Measurements from ENCODE around the gene ROBO1. TPM values are rescaled to one million over a fixed set of nuclear protein-coding genes. Genes with fewer than 3 reads are reported as not detected.
"Not testable (repeated sequence)": the region's sequence is repeated elsewhere in the genome, so short reads cannot be mapped to it uniquely, and the experiment has no call there.

Gene ROBO1
- total RNA-seq, 2 experiments from 2014 or later, result not detected

DNA sequence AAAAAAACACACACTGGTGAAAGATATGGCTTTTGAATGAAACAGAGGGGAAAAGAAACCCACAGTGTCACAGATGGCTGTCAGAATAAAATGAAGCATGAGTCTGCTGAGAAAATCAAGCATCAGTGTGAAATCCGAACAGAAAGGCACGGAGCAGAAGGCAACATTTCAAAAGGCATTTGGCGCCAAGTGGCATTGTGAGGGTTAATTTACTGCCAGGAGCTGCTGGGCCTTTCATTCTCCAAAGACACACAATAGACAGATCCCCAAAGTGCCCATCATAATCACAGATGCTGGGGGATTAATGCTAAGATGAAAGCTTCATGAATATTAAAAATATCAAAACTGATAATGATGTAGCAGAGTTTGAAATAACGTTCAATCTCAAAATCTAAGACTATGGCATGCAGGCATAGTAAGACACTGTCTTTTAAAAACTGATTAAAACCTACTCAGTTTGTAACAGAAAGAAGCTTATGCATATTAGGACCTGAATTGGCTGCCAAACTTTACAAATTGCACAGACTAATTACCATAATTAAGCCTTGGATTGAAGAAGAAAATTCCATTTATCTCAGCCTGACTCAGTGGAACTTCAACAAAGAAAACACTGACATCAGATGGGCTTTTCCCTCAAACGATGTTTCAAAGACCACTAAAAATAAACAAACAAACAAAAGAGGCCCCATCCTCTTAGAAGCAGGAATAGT lies 589.2 kb downstream of the ROBO1 start:
- H3K4me3 Mint-ChIP-seq, result no peak overlapping the region
- ChIA-PET CTCF (no interaction called here), POLR2A (no interaction called here)
- no peak for DNase-seq
- H3K36me3 Mint-ChIP-seq (ENCODE audit: low read depth), result no peaks in the 10 kb centered on the region
- no peaks in the 10 kb centered on the region for H3K27me3 Mint-ChIP-seq
- H3K9me3 Mint-ChIP-seq, result peaks cover 15% of the 10 kb centered on the region
- no peaks in the 10 kb centered on the region for H3K4me1 Mint-ChIP-seq
- H3K27ac Mint-ChIP-seq, result no peak overlapping the region

GRCh38 chr3:79175870-79176269 lies 591.9 kb downstream of the ROBO1 start:
- Mint-ChIP-seq H3K9me3 (peaks cover 11% of the 10 kb centered on the region), H3K27me3 (no peaks in the 10 kb centered on the region), H3K36me3 (ENCODE audit: low read depth) (no peaks in the 10 kb centered on the region), H3K27ac (no peak overlapping the region), H3K4me3 (no peak overlapping the region), H3K4me1 (no peaks in the 10 kb centered on the region)
- no peak for DNase-seq
- ChIA-PET CTCF (no interaction called here), POLR2A (no interaction called here)

GRCh38 chr3:79173259-79173658 lies 594.5 kb downstream of the ROBO1 start:
- H3K27me3 Mint-ChIP-seq; H3K36me3 Mint-ChIP-seq (ENCODE audit: low read depth); POLR2A ChIA-PET; DNase-seq; CTCF ChIA-PET; H3K4me3 Mint-ChIP-seq; H3K4me1 Mint-ChIP-seq; H3K27ac Mint-ChIP-seq: not testable (repeated sequence)
- H3K9me3 Mint-ChIP-seq, result peaks cover 11% of the 10 kb centered on the region

DNA sequence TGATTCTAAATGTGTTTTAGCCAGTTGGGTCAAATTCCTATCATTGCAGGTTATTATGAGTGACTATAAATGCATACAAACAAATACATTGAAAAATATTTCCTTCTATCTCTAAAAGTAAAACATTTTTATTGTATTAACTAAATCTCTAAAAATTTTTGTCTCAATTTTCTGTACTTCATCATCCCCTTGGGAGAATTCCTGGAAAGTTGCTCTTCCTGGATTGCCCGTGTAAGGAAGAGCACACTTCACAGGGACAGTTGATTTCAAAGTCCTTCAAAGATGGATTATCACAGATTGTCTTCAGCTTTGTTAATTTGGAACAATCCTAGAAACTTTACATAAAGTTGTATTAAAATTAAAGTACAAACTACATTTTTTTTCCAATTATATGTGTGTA lies 595.6 kb downstream of the ROBO1 start:
- H3K27me3 Mint-ChIP-seq, result no peaks in the 10 kb centered on the region
- no peaks in the 10 kb centered on the region for H3K36me3 Mint-ChIP-seq (ENCODE audit: low read depth)

GRCh38 chr3:79170021-79170420 lies 597.8 kb downstream of the ROBO1 start:
- Mint-ChIP-seq H3K4me1 (no peaks in the 10 kb centered on the region), H3K27me3 (no peaks in the 10 kb centered on the region), H3K27ac (no peak overlapping the region), H3K36me3 (ENCODE audit: low read depth) (no peaks in the 10 kb centered on the region), H3K4me3 (no peak overlapping the region), H3K9me3 (peaks cover 11% of the 10 kb centered on the region)
- ChIA-PET POLR2A (no interaction called here), CTCF (no interaction called here)
- no peak for DNase-seq

More for the DNA sequence above, 595.6 kb downstream of the ROBO1 start:
- CTCF ChIA-PET, result no interaction called here
- no peak for DNase-seq
- no peaks in the 10 kb centered on the region for H3K4me1 Mint-ChIP-seq
- POLR2A ChIA-PET, result no interaction called here
- H3K4me3 Mint-ChIP-seq, result no peak overlapping the region
- H3K9me3 Mint-ChIP-seq, result peaks cover 11% of the 10 kb centered on the region
- no peak overlapping the region for H3K27ac Mint-ChIP-seq

DNA sequence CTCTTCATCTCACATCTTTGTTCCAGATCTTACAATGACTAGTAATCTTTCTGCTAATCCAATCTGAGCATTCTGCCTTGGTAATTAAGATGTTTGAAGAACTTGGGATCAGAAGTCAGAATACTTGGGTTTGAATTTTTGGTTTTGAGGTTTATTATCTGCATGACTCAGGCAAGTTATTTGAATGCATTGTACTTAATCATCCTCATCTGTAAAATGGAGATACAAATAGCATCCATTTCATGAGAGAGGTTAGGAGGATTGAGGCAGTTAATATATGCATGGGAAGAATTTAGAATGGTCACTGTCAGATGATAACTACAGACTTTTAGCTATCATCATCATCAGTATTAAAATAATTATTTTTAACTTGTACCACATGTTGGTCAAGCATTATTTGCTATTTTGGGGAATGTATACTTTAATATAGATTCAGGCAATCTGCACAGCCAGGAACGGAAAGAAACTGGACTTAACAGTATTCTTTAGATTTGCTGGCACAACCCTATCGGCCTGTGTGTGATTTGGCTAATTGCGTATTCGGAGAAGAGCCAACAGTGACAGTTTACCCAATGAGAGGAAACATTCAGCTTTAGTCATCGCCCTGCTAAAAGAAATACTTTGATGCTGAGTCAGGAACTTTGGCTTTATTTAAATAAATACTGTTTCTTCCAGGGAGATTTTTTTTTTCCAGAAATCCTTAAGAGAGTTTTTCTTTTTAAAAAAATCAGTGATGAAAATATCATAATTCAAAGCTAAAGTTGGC lies 600.0 kb downstream of the ROBO1 start:
- Mint-ChIP-seq H3K27ac (no peak overlapping the region), H3K4me1 (no peaks in the 10 kb centered on the region), H3K9me3 (peaks cover 5% of the 10 kb centered on the region), H3K4me3 (no peak overlapping the region), H3K36me3 (ENCODE audit: low read depth) (no peaks in the 10 kb centered on the region), H3K27me3 (no peaks in the 10 kb centered on the region)
- CTCF ChIA-PET, result no interaction called here
- no peak for DNase-seq
- POLR2A ChIA-PET, result no interaction called here

DNA sequence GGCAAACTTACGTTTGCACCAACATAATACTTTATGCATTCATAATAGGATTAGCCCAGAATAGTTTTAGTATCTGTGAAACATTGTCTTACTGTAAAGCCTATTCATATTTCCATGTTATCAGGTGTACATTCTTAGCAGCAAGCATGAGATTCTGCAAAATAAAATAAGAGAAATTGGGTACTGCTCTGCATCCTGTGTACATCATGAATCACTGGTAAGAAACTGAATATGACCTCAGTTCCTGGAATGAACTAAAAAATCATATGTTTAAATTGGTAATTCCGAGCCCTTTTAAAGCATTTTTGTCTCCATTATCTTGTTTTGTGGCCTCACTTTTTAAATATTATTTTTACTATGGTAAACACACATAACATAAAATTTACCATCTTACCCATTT lies 605.1 kb downstream of the ROBO1 start:
- H3K4me1 Mint-ChIP-seq, result no peaks in the 10 kb centered on the region
- no peak overlapping the region for H3K27ac Mint-ChIP-seq
- no peaks in the 10 kb centered on the region for H3K36me3 Mint-ChIP-seq (ENCODE audit: low read depth)
- H3K4me3 Mint-ChIP-seq, result no peak overlapping the region
- H3K27me3 Mint-ChIP-seq, result no peaks in the 10 kb centered on the region
- H3K9me3 Mint-ChIP-seq, result peaks cover 3% of the 10 kb centered on the region
- POLR2A ChIA-PET, result no interaction called here
- no peak for DNase-seq
- CTCF ChIA-PET, result no interaction called here

- no peak overlapping the region for H3K27ac Mint-ChIP-seq
- ChIA-PET CTCF (no interaction called here), POLR2A (no interaction called here)
- no peak for DNase-seq
- H3K27me3 Mint-ChIP-seq, result no peaks in the 10 kb centered on the region
- H3K4me1 Mint-ChIP-seq, result no peaks in the 10 kb centered on the region
- no peak overlapping the region for H3K4me3 Mint-ChIP-seq
- peaks cover 3% of the 10 kb centered on the region for H3K9me3 Mint-ChIP-seq
- no peaks in the 10 kb centered on the region for H3K36me3 Mint-ChIP-seq (ENCODE audit: low read depth)
Observed at GRCh38 chr3:79161941-79162340, 605.9 kb downstream of the ROBO1 start.

GRCh38 chr3:79160421-79160820 lies 607.4 kb downstream of the ROBO1 start:
- no peaks in the 10 kb centered on the region for H3K4me1 Mint-ChIP-seq
- ChIA-PET CTCF (no interaction called here), POLR2A (no interaction called here)
- no peaks in the 10 kb centered on the region for H3K36me3 Mint-ChIP-seq (ENCODE audit: low read depth)
- no peaks in the 10 kb centered on the region for H3K9me3 Mint-ChIP-seq
- no peak overlapping the region for H3K27ac Mint-ChIP-seq
- H3K4me3 Mint-ChIP-seq, result no peak overlapping the region
- DNase-seq, result no peak
- no peaks in the 10 kb centered on the region for H3K27me3 Mint-ChIP-seq

DNA sequence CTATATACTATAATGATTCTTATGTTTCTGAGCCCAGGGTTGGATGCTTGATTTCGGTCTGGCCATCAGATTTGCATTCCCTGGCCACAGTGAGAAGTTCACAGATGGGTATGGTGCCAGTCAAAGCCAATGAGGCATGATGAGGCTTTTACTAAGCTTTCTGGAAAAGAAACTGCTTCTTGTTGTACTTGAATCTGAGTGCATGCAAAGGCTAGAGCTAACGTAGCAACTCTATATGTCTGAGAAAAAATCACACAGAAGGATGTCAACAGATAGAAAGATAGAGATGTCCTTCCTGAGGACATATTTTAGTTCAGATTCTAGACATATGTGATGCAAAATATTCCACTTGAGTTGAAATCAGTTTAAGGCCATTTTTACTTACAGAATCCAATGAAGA lies 608.1 kb downstream of the ROBO1 start:
- Mint-ChIP-seq H3K27ac (no peak overlapping the region), H3K4me1 (no peaks in the 10 kb centered on the region), H3K4me3 (no peak overlapping the region), H3K9me3 (peaks cover 3% of the 10 kb centered on the region), H3K27me3 (no peaks in the 10 kb centered on the region), H3K36me3 (ENCODE audit: low read depth) (no peaks in the 10 kb centered on the region)
- DNase-seq, result no peak
- CTCF ChIA-PET, result no interaction called here
- POLR2A ChIA-PET, result no interaction called here

DNA sequence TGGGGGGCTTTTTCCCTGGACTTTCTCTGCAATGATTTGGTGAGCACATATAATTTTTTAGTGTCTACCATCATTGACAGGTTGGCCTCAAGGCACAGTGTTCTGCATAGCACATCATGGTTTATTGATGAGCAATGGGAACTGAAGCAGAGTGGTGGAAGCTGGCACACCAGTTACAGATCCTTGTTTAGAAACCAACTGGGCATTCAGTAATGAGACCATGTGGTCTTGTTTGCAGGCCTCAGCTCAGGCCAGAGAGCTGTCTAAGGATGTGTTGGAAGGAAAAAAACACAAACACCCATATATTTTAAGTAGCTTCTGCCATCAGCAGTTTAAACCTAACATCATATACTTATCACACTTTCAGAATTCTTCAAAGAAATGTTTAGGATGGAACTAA lies 610.6 kb downstream of the ROBO1 start:
- Mint-ChIP-seq H3K4me1 (no peaks in the 10 kb centered on the region), H3K4me3 (no peak overlapping the region), H3K36me3 (ENCODE audit: low read depth) (no peaks in the 10 kb centered on the region), H3K27me3 (no peaks in the 10 kb centered on the region), H3K9me3 (peaks cover 3% of the 10 kb centered on the region), H3K27ac (no peak overlapping the region)
- CTCF ChIA-PET, result no interaction called here
- POLR2A ChIA-PET, result no interaction called here
- DNase-seq, result no peak

- CTCF ChIA-PET, result no interaction called here
- Mint-ChIP-seq H3K27ac (no peak overlapping the region), H3K36me3 (ENCODE audit: low read depth) (no peaks in the 10 kb centered on the region), H3K4me3 (no peak overlapping the region), H3K27me3 (no peaks in the 10 kb centered on the region), H3K4me1 (no peaks in the 10 kb centered on the region), H3K9me3 (peaks cover 12% of the 10 kb centered on the region)
- POLR2A ChIA-PET, result no interaction called here
- no peak for DNase-seq
Observed at GRCh38 chr3:79154865-79155264, 612.9 kb downstream of the ROBO1 start.

DNA sequence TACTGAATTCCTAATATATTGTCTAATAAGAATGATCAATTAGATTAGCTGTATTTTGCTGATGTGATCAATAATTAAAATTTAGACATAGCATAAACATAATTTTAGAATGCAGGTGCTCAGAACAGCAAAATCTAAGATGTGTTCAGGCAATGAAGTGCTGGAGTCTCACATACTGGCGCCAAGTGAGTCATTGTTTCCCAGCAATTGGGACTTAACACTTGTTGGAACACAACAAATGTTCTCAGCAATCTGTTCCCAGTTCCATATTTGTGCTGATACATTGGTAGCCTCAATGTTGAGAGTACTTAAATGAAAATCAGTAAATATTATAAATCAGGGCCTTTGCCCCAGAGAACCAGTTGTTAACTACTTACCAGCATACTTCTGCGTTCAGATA lies 619.0 kb downstream of the ROBO1 start:
- ChIA-PET CTCF (no interaction called here), POLR2A (no interaction called here)
- H3K9me3 Mint-ChIP-seq, result peaks cover 9% of the 10 kb centered on the region
- H3K36me3 Mint-ChIP-seq (ENCODE audit: low read depth), result no peaks in the 10 kb centered on the region
- no peaks in the 10 kb centered on the region for H3K4me1 Mint-ChIP-seq
- DNase-seq, result no peak
- H3K4me3 Mint-ChIP-seq, result no peak overlapping the region
- no peak overlapping the region for H3K27ac Mint-ChIP-seq
- H3K27me3 Mint-ChIP-seq, result no peaks in the 10 kb centered on the region

- no peaks in the 10 kb centered on the region for H3K4me1 Mint-ChIP-seq
- ChIA-PET POLR2A (no interaction called here), CTCF (no interaction called here)
- H3K9me3 Mint-ChIP-seq, result peaks cover 6% of the 10 kb centered on the region
- H3K27ac Mint-ChIP-seq, result no peak overlapping the region
- no peaks in the 10 kb centered on the region for H3K36me3 Mint-ChIP-seq (ENCODE audit: low read depth)
- H3K27me3 Mint-ChIP-seq, result no peaks in the 10 kb centered on the region
- DNase-seq, result no peak
- no peak overlapping the region for H3K4me3 Mint-ChIP-seq
Observed at GRCh38 chr3:79146024-79146423, 621.8 kb downstream of the ROBO1 start.

Measured in activated CD4-positive, alpha-beta memory T cell treated with anti-CD3 and anti-CD28 coated beads, Interleukin-2, amount 10 ng/mL, durations not matched to agents 7 days and 5 days (primary cell).